ENCODE data around the gene SDR42E2. TPM values are rescaled to one million over a fixed set of nuclear protein-coding genes. Genes with fewer than 3 reads are reported as not detected.

The SDR42E2 gene
- total RNA-seq, 2 donors from 2014 or later: not detected

DNA sequence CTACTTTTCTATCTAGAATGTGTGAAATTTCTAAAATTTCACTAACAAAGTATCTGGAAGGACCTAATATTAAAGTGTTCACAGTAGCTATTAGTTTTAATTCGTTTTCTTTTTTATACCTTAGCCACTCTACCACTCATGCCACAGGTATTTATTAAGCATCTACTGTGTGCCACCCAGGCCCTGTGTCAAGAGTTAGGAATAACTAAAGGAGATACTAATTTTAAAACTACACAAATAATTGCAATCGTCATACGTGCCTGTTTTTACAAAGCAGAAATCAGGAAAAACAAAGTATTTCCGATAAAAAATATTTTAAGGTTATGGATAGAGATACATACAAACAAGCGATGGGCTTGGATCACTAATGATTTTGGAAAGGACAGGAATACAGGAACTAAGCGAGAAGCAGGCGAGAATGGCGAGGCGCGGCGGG is 43.3 kb downstream of the SDR42E2 start:
- Histone ChIP-seq H3K27me3 (replicated peaks; ENCODE audit: insufficient read depth) (no peaks in the 10 kb centered on the region), H3K36me3 (no peaks in the 10 kb centered on the region), H3K27ac (peak overlapping the region; percentile 90 to 91), H3K4me3 (peak overlapping the region; percentile 78 to 97), H3K4me1 (replicated peaks) (peaks cover 10% of the 10 kb centered on the region), H3K9me3 (no peaks in the 10 kb centered on the region)
- WGBS: 8% methylated on average over 11 of the region's 11 CpGs
- DNase-seq (ENCODE audit: low spot score): no peak
- TF ChIP-seq POLR2AphosphoS5 (IDR thresholded peaks at IDR 0.05): no peak
- TF ChIP-seq, protein P1, sequence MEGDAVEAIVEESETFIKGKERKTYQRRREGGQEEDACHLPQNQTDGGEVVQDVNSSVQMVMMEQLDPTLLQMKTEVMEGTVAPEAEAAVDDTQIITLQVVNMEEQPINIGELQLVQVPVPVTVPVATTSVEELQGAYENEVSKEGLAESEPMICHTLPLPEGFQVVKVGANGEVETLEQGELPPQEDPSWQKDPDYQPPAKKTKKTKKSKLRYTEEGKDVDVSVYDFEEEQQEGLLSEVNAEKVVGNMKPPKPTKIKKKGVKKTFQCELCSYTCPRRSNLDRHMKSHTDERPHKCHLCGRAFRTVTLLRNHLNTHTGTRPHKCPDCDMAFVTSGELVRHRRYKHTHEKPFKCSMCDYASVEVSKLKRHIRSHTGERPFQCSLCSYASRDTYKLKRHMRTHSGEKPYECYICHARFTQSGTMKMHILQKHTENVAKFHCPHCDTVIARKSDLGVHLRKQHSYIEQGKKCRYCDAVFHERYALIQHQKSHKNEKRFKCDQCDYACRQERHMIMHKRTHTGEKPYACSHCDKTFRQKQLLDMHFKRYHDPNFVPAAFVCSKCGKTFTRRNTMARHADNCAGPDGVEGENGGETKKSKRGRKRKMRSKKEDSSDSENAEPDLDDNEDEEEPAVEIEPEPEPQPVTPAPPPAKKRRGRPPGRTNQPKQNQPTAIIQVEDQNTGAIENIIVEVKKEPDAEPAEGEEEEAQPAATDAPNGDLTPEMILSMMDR (IDR thresholded peaks at IDR 0.05): no peak
- no peak for TF ChIP-seq POLR2A (IDR thresholded peaks at IDR 0.05)
- intact Hi-C loops (cut with DNase I): loop anchor here (2.0 kb wide), 1 partner anchor 33 kb away; no protein-coding TSS in a partner anchor

GRCh38 chr16:22206013-22206841 is 43.9 kb downstream of the SDR42E2 start, which contains the start of gene EEF2K:
EEF2K (plus strand) TSS chr16:22206278; CDS start chr16:22225730, 19,452 bp downstream.
- peak; percentile 94 for DNase-seq (ENCODE audit: low spot score)
- no peaks in the 10 kb centered on the region for H3K9me3 ChIP-seq
- H3K4me3 ChIP-seq: peak within 1 kb of the TSS; percentile 78 to 97
- under 1% methylated on average over 73 of the region's 74 CpGs for WGBS
- TF ChIP-seq, protein P1 (IDR thresholded peaks at IDR 0.05): peak; percentile 78 to 100 (median 94)
- TF ChIP-seq POLR2AphosphoS5 (IDR thresholded peaks at IDR 0.05): peak; percentile 88
- TF ChIP-seq POLR2A (IDR thresholded peaks at IDR 0.05): peak; percentile 74
- no peaks in the 10 kb centered on the region for H3K27me3 ChIP-seq (replicated peaks; ENCODE audit: insufficient read depth)
- no peaks in the 10 kb centered on the region for H3K36me3 ChIP-seq
- H3K27ac ChIP-seq: peak within 1 kb of the TSS; percentile 90 to 91
- H3K4me1 ChIP-seq (replicated peaks): peaks cover 15% of the 10 kb centered on the region
- intact Hi-C loops (cut with DNase I): loop anchor here (2.0 kb wide), 1 partner anchor 33 kb away; no protein-coding TSS in a partner anchor

GRCh38 chr16:22206842-22207714 is 44.8 kb downstream of the SDR42E2 start:
- DNase-seq (ENCODE audit: low spot score): peak; percentile 87
- WGBS: 5% methylated on average over 35 of the region's 35 CpGs
- no peaks in the 10 kb centered on the region for H3K36me3 ChIP-seq
- peaks cover 21% of the 10 kb centered on the region for H3K4me1 ChIP-seq (replicated peaks)
- no peaks in the 10 kb centered on the region for H3K27me3 ChIP-seq (replicated peaks; ENCODE audit: insufficient read depth)
- peak overlapping the region; percentile 90 to 91 for H3K27ac ChIP-seq
- intact Hi-C loops (cut with DNase I): loop anchor here (2.0 kb wide), 1 partner anchor 32 kb away; no protein-coding TSS in a partner anchor
- no peak for TF ChIP-seq POLR2A (IDR thresholded peaks at IDR 0.05)
- TF ChIP-seq POLR2AphosphoS5 (IDR thresholded peaks at IDR 0.05): peak; percentile 73
- TF ChIP-seq, protein P1 (IDR thresholded peaks at IDR 0.05): no peak
- H3K9me3 ChIP-seq: no peaks in the 10 kb centered on the region
- H3K4me3 ChIP-seq: peak overlapping the region; percentile 78 to 97

GRCh38 chr16:22207715-22208360 is 45.5 kb downstream of the SDR42E2 start:
- Histone ChIP-seq H3K27me3 (replicated peaks; ENCODE audit: insufficient read depth) (no peaks in the 10 kb centered on the region), H3K9me3 (no peaks in the 10 kb centered on the region), H3K4me1 (replicated peaks) (peaks cover 27% of the 10 kb centered on the region), H3K4me3 (peak overlapping the region; percentile 78 to 97), H3K27ac (peak overlapping the region; percentile 90 to 91), H3K36me3 (no peaks in the 10 kb centered on the region)
- TF ChIP-seq POLR2AphosphoS5 (IDR thresholded peaks at IDR 0.05) (no peak), POLR2A (IDR thresholded peaks at IDR 0.05) (no peak)
- TF ChIP-seq, protein P1 (IDR thresholded peaks at IDR 0.05): no peak
- 41% methylated on average over 10 of the region's 10 CpGs for WGBS
- intact Hi-C loops (cut with DNase I): loop anchor here (2.0 kb wide), 1 partner anchor 31 kb away; no protein-coding TSS in a partner anchor
- no peak for DNase-seq (ENCODE audit: low spot score)
